HG02678 (cell line): Measurements from ENCODE around the gene ARIH2.

Experiments
- ATAC-seq: cut with Tn5 transposase; IDR thresholded peaks from one replicate; pipeline ENCODE4 v1.9.1; 2021; ENCODE audit warnings: mild to moderate bottlenecking, moderate library complexity; ENCODE audit not compliant: unreplicated experiment

ARIH2 gene

GRCh38 chr3:48966876-48967361 lies 48.3 kb downstream of the ARIH2 start:
- ATAC-seq: no peak

DNA sequence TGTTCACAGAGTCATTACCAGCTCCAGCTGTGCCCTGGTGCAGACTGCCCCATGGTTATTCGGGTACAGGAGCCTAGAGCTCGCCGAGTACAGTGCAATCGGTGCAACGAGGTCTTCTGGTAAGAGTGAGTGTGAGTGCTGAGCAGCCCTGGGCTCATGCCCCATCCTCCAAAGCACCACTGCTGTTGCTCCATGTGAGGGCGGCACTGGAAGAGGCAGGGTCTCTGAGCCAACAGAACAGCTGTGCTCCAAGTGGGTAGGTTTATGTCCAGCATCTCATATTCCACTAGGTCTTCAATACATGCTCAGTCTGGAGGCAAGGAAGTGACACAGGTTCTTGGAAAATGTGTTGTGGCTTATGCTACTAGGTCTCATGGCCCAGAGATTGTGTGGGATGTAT lies 51.9 kb downstream of the ARIH2 start:
- ATAC-seq: no peak

- ATAC-seq: no peak
Observed at GRCh38 chr3:48974076-48974864, 55.6 kb downstream of the ARIH2 start.

- no peak for ATAC-seq
Observed at GRCh38 chr3:48979451-48979850, 60.8 kb downstream of the ARIH2 start.

DNA sequence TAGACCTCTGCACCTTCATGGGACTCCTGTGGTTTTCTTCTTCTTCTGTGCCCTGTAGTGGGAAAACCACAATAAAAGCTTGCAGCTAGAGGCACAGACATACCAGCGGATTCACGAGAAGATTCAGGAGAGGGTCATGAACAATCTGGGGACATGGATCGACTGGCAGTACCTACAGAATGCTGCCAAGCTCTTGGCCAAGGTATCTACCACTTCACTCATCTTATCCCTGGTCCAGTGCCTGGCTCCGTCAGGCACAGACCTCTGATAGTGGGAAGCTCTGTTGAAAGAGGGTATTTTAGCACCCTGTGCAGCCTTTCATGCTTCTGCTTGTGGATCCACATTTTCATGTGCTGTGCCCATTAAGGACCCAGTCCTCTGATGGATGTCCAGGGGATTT lies 61.7 kb downstream of the ARIH2 start:
- ATAC-seq: no peak

- no peak for ATAC-seq
Observed at GRCh38 chr3:48982016-48982415, 63.4 kb downstream of the ARIH2 start.

DNA sequence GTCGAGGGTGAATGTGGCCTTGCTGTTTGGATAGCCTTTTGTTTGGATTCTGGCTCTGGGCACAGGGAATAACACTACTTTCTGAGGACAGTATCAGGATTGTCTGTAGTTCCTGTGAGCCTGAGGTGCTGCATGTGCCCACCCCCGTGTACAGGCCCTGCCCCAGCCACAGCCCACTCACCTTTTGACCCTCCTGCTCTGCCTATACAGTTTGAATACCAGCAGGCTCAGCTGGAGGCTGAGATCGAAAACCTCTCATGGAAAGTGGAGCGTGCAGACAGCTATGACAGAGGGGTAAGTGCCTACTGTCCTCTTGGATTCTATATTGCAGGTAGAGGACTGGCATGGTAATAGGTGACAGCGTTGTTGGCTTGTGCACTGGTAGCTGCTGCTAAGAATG lies 64.0 kb downstream of the ARIH2 start:
- ATAC-seq: no peak

DNA sequence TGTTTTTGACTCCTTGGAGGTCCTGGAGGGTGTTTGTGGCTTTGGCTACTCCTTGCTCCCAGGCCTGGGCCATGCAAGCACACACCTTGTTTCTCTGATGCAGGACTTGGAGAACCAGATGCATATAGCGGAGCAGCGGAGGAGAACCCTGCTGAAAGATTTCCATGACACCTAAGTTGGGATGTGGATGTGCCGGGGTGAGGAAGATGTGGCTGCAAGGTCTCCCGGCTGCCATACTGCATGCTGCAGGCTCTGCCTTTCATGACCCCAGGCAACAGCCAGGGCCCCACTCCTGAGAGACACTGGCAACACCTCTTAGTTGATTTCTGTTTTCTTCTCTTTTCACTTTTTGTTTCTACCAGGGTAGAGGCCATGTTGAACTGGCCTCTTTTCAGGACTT lies 64.5 kb downstream of the ARIH2 start:
- no peak for ATAC-seq

DNA sequence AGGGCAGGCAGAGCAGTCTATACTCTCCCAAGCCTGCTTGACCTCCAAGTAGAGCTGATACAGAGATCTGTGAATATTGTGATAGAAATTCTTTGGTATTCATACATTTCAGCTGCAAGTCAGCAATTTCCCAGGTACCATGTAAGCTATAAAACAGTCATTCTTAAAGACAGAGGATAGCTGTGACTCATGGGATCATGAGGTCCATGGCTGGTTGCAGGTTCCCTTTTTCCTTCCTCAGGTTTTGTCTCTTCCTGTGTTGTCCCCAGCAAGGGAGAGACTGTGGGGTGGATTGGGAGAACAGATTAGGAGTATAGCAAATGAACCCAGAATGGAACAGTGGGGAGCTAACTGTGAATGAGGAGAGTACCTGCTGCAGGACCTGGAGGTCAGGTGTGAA lies 66.0 kb downstream of the ARIH2 start:
- ATAC-seq: no peak

DNA sequence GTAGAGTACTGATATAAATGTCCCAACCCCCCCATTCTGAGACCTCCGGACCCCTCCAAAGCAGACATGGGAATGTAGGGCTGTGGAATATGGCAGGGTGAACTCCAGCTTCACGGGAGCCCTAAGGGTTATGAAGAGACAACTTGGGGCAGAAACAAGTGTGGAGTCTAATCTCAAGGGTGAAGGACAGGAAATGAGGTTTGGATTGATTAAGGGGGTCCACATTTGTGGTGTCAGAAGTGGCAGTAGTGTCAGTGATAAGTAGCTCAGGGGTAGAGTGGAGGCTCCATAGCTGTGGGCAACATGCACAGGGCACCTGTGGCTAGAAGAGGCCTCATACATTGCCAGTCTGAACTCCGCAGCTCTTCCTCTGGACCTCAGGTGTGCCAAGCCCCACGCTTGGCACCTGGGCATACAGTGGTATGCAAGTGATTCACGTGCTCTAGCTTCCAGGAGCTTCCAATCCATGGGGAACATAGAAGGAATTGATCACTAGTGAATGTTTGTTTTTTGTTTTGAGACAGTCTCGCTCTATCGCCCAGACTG lies 67.3 kb downstream of the ARIH2 start:
- no peak for ATAC-seq

- ATAC-seq: no peak
Observed at GRCh38 chr3:48989126-48989795, 70.6 kb downstream of the ARIH2 start.

DNA sequence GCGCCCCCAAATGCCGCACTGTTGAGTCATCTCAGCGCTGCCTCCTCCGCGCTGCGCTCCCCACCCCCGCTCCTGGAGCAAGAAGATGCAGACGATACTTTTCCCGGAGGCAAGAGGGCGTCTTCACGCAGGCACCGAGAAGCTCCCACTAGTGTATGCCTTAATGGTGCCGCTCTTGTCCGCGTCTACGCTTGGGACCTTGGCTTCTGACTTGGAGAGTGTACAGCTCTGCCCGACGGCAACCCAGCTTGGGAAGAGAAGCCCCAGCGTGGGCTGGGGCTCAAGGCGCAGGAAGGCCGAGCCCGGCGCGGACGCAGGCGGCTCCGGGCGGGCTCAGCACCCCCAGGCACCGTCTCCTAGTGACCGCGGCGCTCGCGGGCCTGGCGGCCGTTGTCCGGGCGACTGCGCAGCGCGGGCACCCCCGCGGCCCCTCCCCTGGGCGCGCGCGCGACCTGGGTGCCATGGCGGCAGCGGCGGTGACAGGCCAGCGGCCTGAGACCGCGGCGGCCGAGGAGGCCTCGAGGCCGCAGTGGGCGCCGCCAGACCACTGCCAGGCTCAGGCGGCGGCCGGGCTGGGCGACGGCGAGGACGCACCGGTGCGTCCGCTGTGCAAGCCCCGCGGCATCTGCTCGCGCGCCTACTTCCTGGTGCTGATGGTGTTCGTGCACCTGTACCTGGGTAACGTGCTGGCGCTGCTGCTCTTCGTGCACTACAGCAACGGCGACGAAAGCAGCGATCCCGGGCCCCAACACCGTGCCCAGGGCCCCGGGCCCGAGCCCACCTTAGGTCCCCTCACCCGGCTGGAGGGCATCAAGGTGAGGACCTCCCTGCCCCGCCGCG lies 71.4 kb downstream of the ARIH2 start, which contains the start of gene P4HTM:
Gene P4HTM, plus strand, starts transcription at position 446 of the 840 bp plus-strand sequence. Its CDS starts 16 bp downstream, at position 462.
- peak; percentile 60 for ATAC-seq

GRCh38 chr3:48990636-48991469 lies 72.2 kb downstream of the ARIH2 start:
- no peak for ATAC-seq

GRCh38 chr3:48991851-48992545 lies 73.4 kb downstream of the ARIH2 start:
- ATAC-seq: no peak

DNA sequence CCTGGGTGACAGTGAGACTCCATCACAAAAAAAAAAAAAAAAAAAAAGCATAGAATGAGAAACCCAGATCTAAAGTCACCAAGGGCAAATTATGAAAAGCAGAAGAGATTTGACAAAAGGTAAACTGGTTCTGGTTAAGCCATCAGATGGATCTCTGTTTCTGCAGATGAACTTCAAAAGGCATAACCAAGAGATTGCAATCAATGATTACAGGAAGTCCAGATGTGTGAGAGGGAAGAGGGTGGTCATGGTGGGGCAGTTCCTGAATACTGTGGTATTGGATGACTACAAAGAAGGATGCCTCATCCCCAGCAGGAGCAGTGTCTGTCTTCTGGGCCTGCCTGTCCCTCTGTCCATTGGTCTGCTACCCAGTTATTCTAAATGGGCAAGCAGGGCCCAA lies 75.2 kb downstream of the ARIH2 start:
- ATAC-seq: no peak

DNA sequence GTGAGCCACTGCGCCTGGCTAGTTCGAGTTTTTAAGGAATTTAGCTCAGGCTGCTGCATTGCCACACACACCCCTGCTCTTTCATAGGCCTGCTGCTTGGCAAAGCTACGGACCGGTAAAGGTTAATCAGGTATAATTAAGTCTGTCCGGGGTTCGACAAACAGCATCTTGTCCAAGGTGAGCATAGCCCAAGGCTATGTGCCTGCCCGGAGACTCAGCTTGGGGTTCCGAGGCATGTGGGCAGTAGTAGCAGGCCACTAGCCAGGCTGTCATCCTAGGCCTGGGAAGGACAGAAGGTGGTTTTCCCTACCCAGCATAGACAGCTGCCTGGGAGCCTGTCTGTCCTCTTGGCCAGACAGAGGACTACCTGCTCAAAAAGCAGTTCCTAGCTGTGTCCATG lies 78.0 kb downstream of the ARIH2 start:
- ATAC-seq: no peak

- no peak for ATAC-seq
Observed at GRCh38 chr3:48997102-48997635, 78.5 kb downstream of the ARIH2 start.

DNA sequence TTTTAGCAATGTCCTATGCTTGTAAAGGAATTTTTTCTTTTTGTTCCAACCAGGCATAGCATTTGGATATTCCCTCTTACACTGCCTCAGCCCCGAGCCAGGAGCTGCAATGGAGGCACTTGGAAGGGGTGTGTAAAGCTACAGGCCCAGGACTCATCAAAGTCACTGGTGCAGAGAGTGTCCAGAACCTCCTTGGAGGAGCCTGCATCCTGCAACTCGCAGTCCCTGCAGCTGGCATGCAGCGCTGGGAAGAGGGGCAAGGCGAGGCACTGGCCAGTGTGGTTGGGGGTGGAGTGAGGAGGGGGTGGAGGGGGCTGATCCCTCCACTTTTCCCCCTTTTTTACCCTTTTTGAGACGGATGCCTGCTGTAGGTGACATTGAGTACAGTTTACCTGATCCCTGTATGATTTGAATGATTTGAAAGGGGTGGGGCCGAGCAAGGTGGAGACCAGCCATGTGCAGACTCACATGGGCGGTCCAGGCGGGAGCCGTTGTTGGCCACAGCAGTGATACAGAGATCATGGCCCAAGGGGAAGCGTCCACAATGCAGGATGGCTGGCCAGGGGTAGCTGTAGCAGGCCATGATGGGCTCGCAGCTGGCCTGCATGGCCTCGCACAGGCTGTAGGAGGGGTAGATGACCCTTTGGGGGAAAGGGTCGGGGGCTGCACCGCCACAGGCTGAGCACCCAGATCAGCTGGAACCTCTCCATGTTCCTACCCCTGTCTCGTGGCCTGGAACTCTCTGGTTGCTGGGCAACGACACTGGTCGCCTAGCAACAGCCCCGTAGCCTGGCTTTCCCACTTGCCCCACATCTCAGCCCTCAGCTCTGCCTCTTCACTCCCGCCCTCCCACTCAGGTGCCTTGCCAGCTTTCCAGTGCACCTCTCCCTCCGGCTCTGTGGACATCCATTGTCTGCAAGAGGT lies 79.3 kb downstream of the ARIH2 start:
- ATAC-seq: no peak
